Vagina (tissue), 2 donors: ENCODE results near the gene SPATA46.

Source experiments
- CTCF ChIP-seq, 3 experiments: fragments of 450-650 bp in 2 of 3; fragments of 200-600 bp in 1 of 3; sonication (generic) in 1 of 3; IDR thresholded peaks; one replicate each; pipeline ENCODE4 v1.5.1; 2017 to 2019; ENCODE audit warnings: antibody characterized with exemption in 3 of 3, mild to moderate bottlenecking in 2 of 3, moderate library complexity in 2 of 3
- POLR2A ChIP-seq, 2 donors: fragments of 450-650 bp; IDR thresholded peaks; one replicate each; pipeline ENCODE4 v1.6.1; 2017; ENCODE audit warnings: antibody characterized with exemption in 2 of 2, mild to moderate bottlenecking in 2 of 2, moderate library complexity in 2 of 2
- POLR2AphosphoS5 ChIP-seq, 2 donors: sonication (generic); formaldehyde crosslinking; IDR thresholded peaks; one replicate each; pipeline ENCODE4 v1.9.0; 2017; ENCODE audit warnings: antibody characterized with exemption in 2 of 2, mild to moderate bottlenecking in 2 of 2, low read depth in 1 of 2; ENCODE audit not compliant: insufficient read depth in 1 of 2

DNA sequence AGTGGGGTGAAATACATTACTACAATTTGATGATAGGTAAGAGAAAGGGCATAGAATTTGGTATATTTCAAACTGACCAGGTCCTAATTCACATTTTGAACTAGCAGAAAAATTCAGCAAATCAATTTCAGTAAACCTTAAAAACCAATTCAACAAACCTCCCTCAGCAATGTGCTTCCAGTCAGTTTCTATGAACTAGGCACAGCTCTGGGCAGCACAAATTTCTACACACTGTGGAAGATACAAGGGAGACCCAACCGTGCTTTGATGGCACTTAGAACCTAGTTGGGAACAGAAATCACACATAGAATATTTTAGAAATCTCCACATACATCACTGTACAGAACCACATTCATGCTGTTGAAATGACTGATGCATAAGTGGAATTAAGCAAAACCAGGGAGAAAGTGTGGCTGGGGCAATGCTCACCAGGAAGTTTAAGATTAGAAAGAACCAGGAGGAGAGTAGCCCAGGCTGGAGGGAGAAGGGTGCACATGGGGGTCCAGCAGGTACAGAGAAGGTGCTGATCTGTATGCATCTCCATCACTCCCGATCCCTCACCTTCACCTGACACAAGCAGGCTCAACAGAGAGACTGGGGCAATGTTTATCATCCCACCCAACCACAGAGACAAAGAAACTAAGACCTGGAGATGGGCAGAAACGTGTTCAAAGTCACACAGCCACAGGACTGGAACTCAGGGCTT lies 19.7 kb upstream of the SPATA46 start:
- TF ChIP-seq POLR2A (IDR thresholded peaks at IDR 0.05): no peak
- no peak for TF ChIP-seq CTCF (IDR thresholded peaks at IDR 0.05)
- no peak for TF ChIP-seq POLR2AphosphoS5 (IDR thresholded peaks at IDR 0.05; ENCODE audit: insufficient read depth in 1 of 2, low read depth in 1 of 2)
